Spleen (tissue), 11 donors: ENCODE results near the gene HOXC12. TPM values are rescaled to one million over a fixed set of nuclear protein-coding genes. Genes with fewer than 3 reads are reported as not detected.
A peak's percentile ranks its signal among the peaks of the same experiment; 100 is the strongest.

Experiments used
- DNase-seq: peaks from one replicate; pipeline ENCODE4 v3.0.0-alpha.2; 2020
- H3K27ac ChIP-seq, 8 donors: fragments of 200-600 bp; sonication (generic) in 7 of 8; 1 replicate in 4 of 8; 2 replicates in 4 of 8; pipeline versions ENCODE4 v1.5.0 to v1.8.0; 2016 to 2021; ENCODE audit warnings: inconsistent platforms in 4 of 8, mild to moderate bottlenecking in 4 of 8, moderate library complexity in 1 of 8
- H3K27me3 ChIP-seq, 7 donors: fragments of 200-600 bp; sonication (generic) in 6 of 7; replicated peaks in 1 of 7; 1 replicate in 4 of 7; 2 replicates in 3 of 7; pipeline versions ENCODE4 v1.5.0 to v1.8.0; 2016 to 2021; ENCODE audit warnings: inconsistent platforms in 3 of 7, mild to moderate bottlenecking in 1 of 7
- H3K36me3 ChIP-seq, 6 donors: fragments of 200-600 bp; sonication (generic) in 5 of 6; 1 replicate in 4 of 6; 2 replicates in 2 of 6; pipeline versions ENCODE4 v1.5.0 to v1.8.0; 2016 to 2021; ENCODE audit warnings: inconsistent platforms in 2 of 6
- H3K4me1 ChIP-seq, 6 donors: fragments of 200-600 bp; sonication (generic) in 5 of 6; 1 replicate in 3 of 6; 2 replicates in 3 of 6; pipeline versions ENCODE4 v1.5.0 to v1.8.0; 2016 to 2021; ENCODE audit warnings: inconsistent platforms in 3 of 6
- H3K4me3 ChIP-seq, 8 donors: fragments of 200-600 bp; sonication (generic) in 7 of 8; 1 replicate in 4 of 8; 2 replicates in 4 of 8; pipeline versions ENCODE4 v1.5.0 to v1.8.0; 2016 to 2021; ENCODE audit warnings: inconsistent platforms in 4 of 8, mild to moderate bottlenecking in 4 of 8, moderate library complexity in 2 of 8
- H3K9me3 ChIP-seq, 8 donors: fragments of 200-600 bp; sonication (generic) in 7 of 8; 1 replicate in 4 of 8; 2 replicates in 4 of 8; pipeline versions ENCODE4 v1.5.0 to v1.8.0; 2016 to 2021; ENCODE audit warnings: inconsistent platforms in 4 of 8
- POLR2A ChIP-seq, 3 donors: fragments of 450-650 bp; IDR thresholded peaks; one replicate each; pipeline ENCODE4 v1.5.1; 2017; ENCODE audit warnings: antibody characterized with exemption in 3 of 3, mild to moderate bottlenecking in 1 of 3
- POLR2AphosphoS5 ChIP-seq, 3 donors: sonication (generic); formaldehyde crosslinking; IDR thresholded peaks; one replicate each; pipeline ENCODE4 v1.5.1; 2017; ENCODE audit warnings: antibody characterized with exemption in 3 of 3
- WGBS, 5 donors: extraction: QIAGEN DNeasy Blood & Tissue Kit in 3 of 5; methylation state at CpG; one replicate each; pipeline versions ENCODE4 v1.1.5 to v1.1.7; 2013 to 2018; 5-methylcytosine and 5-hydroxymethylcytosine counted together
- intact Hi-C: fragments of 100-400 bp; cut with DNase I; formaldehyde crosslinking; loops from one replicate; pipeline ENCODE4 v1.15.0; 2023; ENCODE audit warnings: low total_unique reads
- polyA plus RNA-seq, 3 donors: library from polyadenylated mRNA; stranded (reverse); fragments of 200-250 nt; gene quantifications; one replicate each; pipeline ENCODE4 v1.2.1, GENCODE V29; 2013
- total RNA-seq, 7 donors: library from RNA; depleted of rRNA in 3 of 7; stranded (reverse); fragments of >200 nt in 3 of 7; fragmentation: NEBNext Ultra II Directional in 4 of 7; extraction: Animal tissue kit (Norgen Biotek cat#: 25700) in 4 of 7; gene quantifications; one replicate each; pipeline versions ENCODE4 v1.1.0 to v1.2.1, GENCODE V29; 2016 to 2021
- TF ChIP-seq, protein P1 (sequence below), 11 experiments: fragments of 200-600 bp in 7 of 11; fragments of 450-650 bp in 4 of 11; sonication (generic) in 4 of 11; IDR thresholded peaks in 8 of 11; conservative IDR thresholded peaks in 3 of 11; 1 replicate in 7 of 11; 2 replicates in 4 of 11; pipeline versions ENCODE4 v1.4.0 to v1.8.0; 2016 to 2021; ENCODE audit warnings: antibody characterized with exemption in 11 of 11, inconsistent platforms in 4 of 11, mild to moderate bottlenecking in 1 of 11
- donor health status: healthy with polysubstance abuse.
- donor health status: DM: no; HTN: no; CAD: no; lungs with moderate emphysema.
- donor health status: DM: no; HTN: no; CAD: no.
- donor health status: Bipolar disorder and iron deficiency.
- donor health status: healthy.
- donor health status: DM: no; HTN: no; CAD: no.
- donor health status: DM: yes; HTN: yes; CAD: no.

HOXC12 gene
- total and polyA plus RNA-seq, 10 donors, result not detected

DNA sequence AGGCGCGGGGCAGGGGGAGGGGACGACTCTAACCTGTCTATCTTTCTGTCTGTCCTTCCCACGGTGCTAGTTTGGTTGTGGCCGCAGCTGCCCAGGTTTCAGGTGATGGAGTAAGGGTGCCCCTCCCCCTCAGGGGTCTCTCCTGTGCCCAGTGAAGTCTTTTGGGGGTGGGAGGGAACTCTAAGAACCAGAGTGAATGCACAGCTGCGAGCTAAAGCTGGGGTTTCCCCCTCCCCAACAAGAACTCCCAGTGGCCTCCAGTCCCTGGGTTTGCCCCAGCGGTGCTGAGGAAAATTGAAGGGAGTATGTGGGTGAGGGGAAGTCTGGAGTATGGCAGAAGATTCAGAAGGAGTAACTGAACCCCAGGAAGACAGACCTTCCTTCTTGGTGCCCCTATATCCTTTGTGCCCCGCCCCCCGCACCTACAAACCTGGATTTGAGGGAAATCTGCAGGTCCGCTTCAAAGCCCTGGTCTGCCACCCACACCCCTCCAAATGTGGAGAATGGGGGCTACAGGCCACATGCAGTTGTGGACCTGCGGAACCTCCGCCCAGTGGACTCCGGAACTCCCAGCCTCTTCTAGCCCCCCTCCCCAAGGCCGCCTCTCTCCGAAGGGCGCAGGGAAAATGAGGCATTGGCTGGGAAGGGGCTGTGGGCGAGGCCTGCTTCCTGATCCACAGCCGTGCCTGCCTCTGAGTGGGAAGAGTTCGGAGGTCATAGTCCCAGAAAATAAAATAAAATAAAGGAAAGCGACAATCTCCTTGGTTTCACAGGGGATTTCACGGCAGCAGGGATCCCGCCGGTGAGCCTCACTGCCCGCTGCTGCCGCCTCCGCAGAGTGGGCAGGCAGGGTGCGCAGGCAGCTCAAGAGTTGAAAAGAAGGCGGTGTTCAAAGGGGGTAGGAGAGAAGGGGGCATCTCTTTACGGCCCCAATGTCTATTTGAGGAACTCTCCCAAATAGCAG is 41.8 kb downstream of the HOXC12 start:
- no peaks in the 10 kb centered on the region for H3K9me3 ChIP-seq
- H3K4me3 ChIP-seq, result peak overlapping the region; percentile 24 to 77 (median 49)
- TF ChIP-seq POLR2AphosphoS5 (IDR thresholded peaks at IDR 0.05), result no peak
- TF ChIP-seq, protein P1, sequence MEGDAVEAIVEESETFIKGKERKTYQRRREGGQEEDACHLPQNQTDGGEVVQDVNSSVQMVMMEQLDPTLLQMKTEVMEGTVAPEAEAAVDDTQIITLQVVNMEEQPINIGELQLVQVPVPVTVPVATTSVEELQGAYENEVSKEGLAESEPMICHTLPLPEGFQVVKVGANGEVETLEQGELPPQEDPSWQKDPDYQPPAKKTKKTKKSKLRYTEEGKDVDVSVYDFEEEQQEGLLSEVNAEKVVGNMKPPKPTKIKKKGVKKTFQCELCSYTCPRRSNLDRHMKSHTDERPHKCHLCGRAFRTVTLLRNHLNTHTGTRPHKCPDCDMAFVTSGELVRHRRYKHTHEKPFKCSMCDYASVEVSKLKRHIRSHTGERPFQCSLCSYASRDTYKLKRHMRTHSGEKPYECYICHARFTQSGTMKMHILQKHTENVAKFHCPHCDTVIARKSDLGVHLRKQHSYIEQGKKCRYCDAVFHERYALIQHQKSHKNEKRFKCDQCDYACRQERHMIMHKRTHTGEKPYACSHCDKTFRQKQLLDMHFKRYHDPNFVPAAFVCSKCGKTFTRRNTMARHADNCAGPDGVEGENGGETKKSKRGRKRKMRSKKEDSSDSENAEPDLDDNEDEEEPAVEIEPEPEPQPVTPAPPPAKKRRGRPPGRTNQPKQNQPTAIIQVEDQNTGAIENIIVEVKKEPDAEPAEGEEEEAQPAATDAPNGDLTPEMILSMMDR (IDR thresholded peaks at IDR 0.05 in 8 of 11, conservative IDR thresholded peaks at IDR 0.05 in 3 of 11), result no peak
- no peak for TF ChIP-seq POLR2A (IDR thresholded peaks at IDR 0.05)
- H3K27me3 ChIP-seq, result peaks cover 24 to 100% (median 100%) of the 10 kb centered on the region in 7 donors
- intact Hi-C loops, result no loop called here
- no peaks in the 10 kb centered on the region for H3K36me3 ChIP-seq
- H3K4me1 ChIP-seq, result peaks cover 19 to 58% (median 47%) of the 10 kb centered on the region in 6 donors
- no peak overlapping the region for H3K27ac ChIP-seq
- peak; percentile 64 for DNase-seq
- 20 to 32% (median 24%) methylated on average over 29 of the region's 29 CpGs for WGBS, 5 donors

DNA sequence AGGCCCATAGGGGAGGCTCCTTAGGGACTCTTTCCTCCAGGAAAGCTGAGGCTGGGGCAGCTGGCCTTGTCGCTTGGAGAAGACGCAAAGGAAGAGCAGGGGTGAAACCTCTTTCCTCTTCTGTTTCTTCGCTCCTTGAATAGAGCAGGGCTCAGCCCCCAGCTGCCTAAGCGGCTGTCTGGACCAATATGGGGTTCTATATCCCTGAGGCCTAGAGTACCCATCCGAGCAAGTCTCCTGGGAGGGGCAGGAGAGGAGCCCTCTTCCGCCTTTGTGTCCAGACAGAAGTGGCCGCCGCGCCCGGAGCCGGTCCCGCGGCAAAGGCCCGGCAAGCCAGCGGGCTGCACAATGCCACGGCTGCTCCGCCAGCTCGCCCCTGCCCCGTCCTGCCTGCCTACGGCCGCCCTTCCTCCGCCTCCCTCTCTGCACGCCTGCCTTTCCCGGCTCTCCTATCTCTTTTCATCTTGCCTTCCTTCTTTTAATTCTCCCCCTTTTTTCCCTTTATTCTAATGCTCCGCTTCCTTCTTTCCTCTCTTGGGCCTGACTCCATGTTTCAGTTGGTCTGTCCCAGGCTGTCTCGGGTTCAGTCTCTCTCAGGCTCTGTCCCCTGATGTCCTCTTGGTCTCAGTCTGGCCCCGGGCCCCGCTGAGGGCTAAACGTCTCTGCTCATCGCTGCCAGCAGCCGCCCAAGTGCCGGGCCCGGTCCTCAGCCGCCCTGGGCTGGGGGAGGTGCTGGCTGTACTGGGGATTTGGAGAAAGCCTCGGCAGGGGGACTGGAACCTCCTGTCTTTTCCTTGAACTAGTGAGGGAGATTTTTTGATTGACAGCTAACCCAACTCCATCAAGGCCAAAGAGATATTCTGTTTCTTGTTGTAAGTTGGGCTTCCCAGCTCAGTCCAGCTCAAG is 42.8 kb downstream of the HOXC12 start:
- Histone ChIP-seq H3K9me3 (no peaks in the 10 kb centered on the region), H3K27ac (no peak overlapping the region), H3K27me3 (peaks cover 24 to 100% (median 100%) of the 10 kb centered on the region in 7 donors), H3K4me3 (no peak overlapping the region), H3K4me1 (peaks cover 19 to 58% (median 47%) of the 10 kb centered on the region in 6 donors), H3K36me3 (no peaks in the 10 kb centered on the region)
- TF ChIP-seq POLR2AphosphoS5 (IDR thresholded peaks at IDR 0.05), result no peak
- TF ChIP-seq POLR2A (IDR thresholded peaks at IDR 0.05), result no peak
- DNase-seq, result peak; percentile 68
- intact Hi-C loops, result no loop called here
- WGBS, 5 donors, result 7 to 10% (median 10%) methylated on average over 35 of the region's 35 CpGs

DNA sequence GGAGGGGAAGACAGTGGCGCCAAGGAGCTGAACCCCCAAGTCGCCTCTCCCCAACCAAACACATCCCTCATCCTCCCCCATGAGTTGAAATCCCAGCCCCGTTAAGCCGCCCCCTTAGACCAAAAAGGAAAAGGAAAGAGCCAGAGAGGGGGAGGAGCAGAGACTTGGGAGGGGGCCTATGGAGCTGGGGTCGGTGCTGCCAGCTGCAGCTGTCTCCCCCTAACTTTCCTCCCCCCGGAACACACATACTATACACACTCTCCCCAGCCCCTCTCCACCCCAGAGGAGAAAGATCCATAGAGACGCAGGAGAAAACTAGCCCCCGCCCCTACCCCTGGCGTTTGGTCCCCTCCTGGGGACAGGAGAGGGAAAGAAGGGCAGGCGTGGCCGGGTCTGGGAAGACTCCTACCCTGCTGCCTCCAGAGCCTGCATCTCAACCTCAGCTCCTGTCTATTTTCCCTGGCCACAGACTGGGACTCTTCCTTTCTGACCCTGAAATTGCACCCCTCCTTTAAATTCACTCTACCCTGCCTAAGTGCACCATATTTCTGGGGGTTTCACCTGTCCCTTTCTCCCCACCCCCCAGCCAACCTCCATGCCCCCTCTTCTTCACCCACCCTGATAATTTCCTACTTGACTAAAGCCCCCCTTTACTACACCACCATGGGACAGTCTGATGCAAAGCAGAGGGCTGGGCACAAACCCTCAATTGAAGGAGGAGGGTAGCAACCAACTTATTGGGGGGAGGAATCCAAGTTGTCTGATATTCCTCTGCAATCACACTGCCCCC is 43.6 kb downstream of the HOXC12 start:
- DNase-seq, result no peak
- H3K4me3 ChIP-seq, result no peak overlapping the region
- no peaks in the 10 kb centered on the region for H3K9me3 ChIP-seq
- intact Hi-C loops, result no loop called here
- 8 to 12% (median 9%) methylated on average over 10 to 11 of the region's 11 CpGs for WGBS, 5 donors
- H3K27me3 ChIP-seq, result peaks cover 24 to 100% (median 100%) of the 10 kb centered on the region in 7 donors
- H3K4me1 ChIP-seq, result peaks cover 19 to 58% (median 47%) of the 10 kb centered on the region in 6 donors
- no peaks in the 10 kb centered on the region for H3K36me3 ChIP-seq
- TF ChIP-seq, protein P1 (IDR thresholded peaks at IDR 0.05 in 8 of 11, conservative IDR thresholded peaks at IDR 0.05 in 3 of 11), result no peak
- TF ChIP-seq POLR2AphosphoS5 (IDR thresholded peaks at IDR 0.05) (no peak), POLR2A (IDR thresholded peaks at IDR 0.05) (no peak)
- no peak overlapping the region for H3K27ac ChIP-seq

DNA sequence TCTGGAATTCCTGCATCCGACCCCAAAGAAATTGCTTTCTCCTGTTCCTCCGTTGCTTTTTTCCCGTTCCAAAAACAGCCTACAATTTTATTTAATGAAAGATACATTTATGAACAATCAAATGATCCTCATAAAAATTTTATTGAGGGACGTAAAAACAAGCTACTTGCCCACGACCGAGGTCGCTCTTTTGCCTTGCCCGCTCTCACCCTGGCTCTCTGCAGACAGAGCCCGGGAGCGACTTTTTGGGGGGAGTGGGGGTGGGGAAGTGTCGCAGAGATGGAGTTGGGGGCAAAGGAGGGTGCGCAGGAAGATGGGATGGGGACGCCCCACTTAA is 44.2 kb downstream of the HOXC12 start:
- Histone ChIP-seq H3K4me3 (no peak overlapping the region), H3K4me1 (peaks cover 19 to 56% (median 47%) of the 10 kb centered on the region in 6 donors), H3K9me3 (no peaks in the 10 kb centered on the region), H3K27me3 (peaks cover 24 to 100% (median 100%) of the 10 kb centered on the region in 7 donors), H3K36me3 (no peaks in the 10 kb centered on the region), H3K27ac (no peak overlapping the region)
- no peak for DNase-seq
- intact Hi-C loops, result no loop called here
- no peak for TF ChIP-seq POLR2A (IDR thresholded peaks at IDR 0.05)
- TF ChIP-seq, protein P1 (IDR thresholded peaks at IDR 0.05 in 8 of 11, conservative IDR thresholded peaks at IDR 0.05 in 3 of 11), result no peak
- no peak for TF ChIP-seq POLR2AphosphoS5 (IDR thresholded peaks at IDR 0.05)
- WGBS, 5 donors, result 10 to 15% (median 14%) methylated on average over 13 of the region's 13 CpGs
